ENCODE measurements around the gene WFDC8.

DNA sequence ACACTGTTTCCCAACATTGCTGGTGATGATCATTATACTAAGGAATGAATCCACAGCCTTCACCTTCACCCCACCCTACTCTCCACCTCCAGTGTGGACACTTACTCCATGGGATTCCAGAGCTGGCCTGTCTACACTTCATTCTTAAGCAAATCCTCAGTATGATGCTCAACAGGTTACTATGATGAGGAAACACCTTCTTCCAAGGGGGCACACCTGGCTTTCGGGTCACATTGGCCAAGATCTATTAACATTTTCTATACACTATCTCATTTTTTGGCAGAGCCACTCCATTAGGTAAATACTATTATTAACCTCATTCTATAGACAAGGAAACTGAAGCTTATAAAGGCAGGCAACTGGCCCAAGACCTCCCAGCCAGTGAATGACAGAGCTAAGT lies 23.9 kb downstream of the WFDC8 start:
- TF ChIP-seq POLR2A (IDR thresholded peaks at IDR 0.05) (no peak), POLR2AphosphoS5 (IDR thresholded peaks at IDR 0.05) (no peak)
